Endothelial cell of umbilical vein (primary cell): ENCODE results near the gene MTFR1L. TPM values are rescaled to one million over a fixed set of nuclear protein-coding genes. Genes with fewer than 3 reads are reported as not detected.

Experiments used
- BruUV-seq: library from RNA; stranded (reverse); fragments of 400-500 nt; replicated peaks from 2 replicates; lab custom pipeline; 2021; lab: Mats Ljungman, UMichigan
- CTCF ChIA-PET: fragments of 300-600, 350-600 bp; sonication (Branson Sonifier 250); formaldehyde crosslinking; loops from one replicate; lab custom pipeline; 2021; ENCODE audit warnings: antibody characterized with exemption, inconsistent platforms; lab: Charles Lee
- POLR2A ChIA-PET: fragments of 300-600, 350-600 bp; sonication (Branson Sonifier 250); formaldehyde crosslinking; loops from one replicate; lab custom pipeline; 2021; ENCODE audit warnings: antibody characterized with exemption, inconsistent platforms; lab: Charles Lee
- DNase-seq: peaks from one replicate; pipeline ENCODE4 v3.0.0-alpha.2; 2011; ENCODE audit warnings: low read depth, low spot score
- FAIRE-seq: peaks from 2 replicates; lab custom pipeline; 2011; peaks lifted over from hg19 to GRCh38; lab: Jason Lieb, UNC
- H2AFZ ChIP-seq: 2 replicates; pipeline ENCODE4 v1.6.0; 2012; ENCODE audit warnings: low read depth, low read length, control low read depth, inconsistent platforms
- H3K27ac ChIP-seq: 2 replicates; pipeline ENCODE4 v1.5.1; 2011; ENCODE audit warnings: low read depth, mild to moderate bottlenecking, control low read depth, low read length, moderate library complexity; ENCODE audit not compliant: insufficient read depth
- H3K27me3 ChIP-seq, 2 experiments: 2 replicates each; pipeline versions ENCODE4 v1.6.0 to v1.6.1; 2011; ENCODE audit warnings: low read length in 2 of 2, mixed read lengths in 1 of 2; ENCODE audit not compliant: control insufficient read depth in 2 of 2, insufficient read depth in 2 of 2
- H3K36me3 ChIP-seq, 2 experiments: 2 replicates in 1 of 2; 3 replicates in 1 of 2; pipeline ENCODE4 v1.5.1; 2011; ENCODE audit warnings: low read length in 2 of 2, mild to moderate bottlenecking in 1 of 2, moderate library complexity in 1 of 2; ENCODE audit not compliant: control insufficient read depth in 2 of 2, insufficient read depth in 2 of 2; ENCODE audit errors: extremely low read depth in 1 of 2
- H3K4me1 ChIP-seq: 3 replicates; pipeline ENCODE4 v1.5.1; 2011; ENCODE audit warnings: mild to moderate bottlenecking, low read length; ENCODE audit not compliant: control insufficient read depth, insufficient read depth; ENCODE audit errors: extremely low read depth
- H3K4me2 ChIP-seq: 2 replicates; pipeline ENCODE4 v1.6.1; 2011; ENCODE audit warnings: low read length, control low read depth, mixed read lengths; ENCODE audit not compliant: insufficient read depth
- H3K4me3 ChIP-seq, 3 experiments: fragments of 200-600 bp in 1 of 3; sonication (generic), shearing (Covaris generic) in 1 of 3; replicated peaks in 1 of 3; 2 replicates each; pipeline ENCODE4 v1.5.1; 2011 to 2016; ENCODE audit warnings: control low read depth in 3 of 3, low read length in 3 of 3, mild to moderate bottlenecking in 2 of 3, inconsistent platforms in 1 of 3, low read depth in 1 of 3, moderate library complexity in 1 of 3; ENCODE audit not compliant: insufficient read depth in 1 of 3
- H3K79me2 ChIP-seq: 2 replicates; pipeline ENCODE4 v1.6.0; 2012; ENCODE audit warnings: low read length, inconsistent platforms; ENCODE audit not compliant: control insufficient read depth, insufficient read depth
- H3K9ac ChIP-seq: replicated peaks from 2 replicates; pipeline ENCODE3; 2011; ENCODE audit warnings: low read length, control low read depth; ENCODE audit not compliant: insufficient read depth; ENCODE audit errors: extremely low read depth
- H3K9me1 ChIP-seq: replicated peaks from 3 replicates; pipeline ENCODE4 v1.6.0; 2011; ENCODE audit warnings: mild to moderate bottlenecking, low read length; ENCODE audit not compliant: control insufficient read depth, insufficient read depth; ENCODE audit errors: extremely low read depth
- H3K9me3 ChIP-seq: replicated peaks from 2 replicates; pipeline ENCODE4 v1.5.1; 2012; ENCODE audit warnings: low read length, inconsistent platforms; ENCODE audit not compliant: control insufficient read depth, insufficient read depth
- H4K20me1 ChIP-seq: replicated peaks from 2 replicates; pipeline ENCODE3; 2011; ENCODE audit warnings: mild to moderate bottlenecking, low read length; ENCODE audit not compliant: control insufficient read depth, insufficient read depth; ENCODE audit errors: extremely low read depth
- EZH2 ChIP-seq: IDR thresholded peaks from 2 replicates; pipeline ENCODE4 v1.6.1; 2012; ENCODE audit warnings: borderline replicate concordance, low read depth, mild to moderate bottlenecking, moderate library complexity, low read length, inconsistent platforms; ENCODE audit not compliant: severe bottlenecking
- FOS ChIP-seq: IDR thresholded peaks from 2 replicates; pipeline ENCODE4 v1.6.1; 2011; ENCODE audit warnings: mild to moderate bottlenecking, low read length, moderate library complexity, borderline replicate concordance; ENCODE audit not compliant: insufficient read depth
- GATA2 ChIP-seq: IDR thresholded peaks from 2 replicates; pipeline ENCODE4 v1.7.0; 2011; ENCODE audit warnings: low read depth, mild to moderate bottlenecking, moderate library complexity, mixed read lengths, low read length; ENCODE audit not compliant: insufficient read length, insufficient read depth
- JUN ChIP-seq: IDR thresholded peaks from 2 replicates; pipeline ENCODE4 v1.6.1; 2011; ENCODE audit warnings: borderline replicate concordance, low read depth; ENCODE audit not compliant: insufficient read length, insufficient read depth
- MYC ChIP-seq: IDR thresholded peaks from one replicate; pipeline ENCODE4 v1.6.1; 2011; ENCODE audit warnings: mild to moderate bottlenecking, low read depth, low read length
- POLR2A ChIP-seq: IDR thresholded peaks from 2 replicates; pipeline ENCODE4 v1.6.1; 2012; ENCODE audit warnings: low read depth, mild to moderate bottlenecking, control low read depth, low read length
- POLR2AphosphoS5 ChIP-seq: IDR thresholded peaks from 2 replicates; pipeline ENCODE4 v1.6.1; 2012; ENCODE audit warnings: low read depth, mild to moderate bottlenecking, control low read depth, low read length, moderate library complexity; ENCODE audit not compliant: insufficient read depth
- dilution Hi-C: fragments of 300-500 bp; cut with MboI; formaldehyde crosslinking; loops from one replicate; pipeline ENCODE4 v1.15.0; 2019; ENCODE audit warnings: low sequenced_read_pairs; ENCODE audit not compliant: extremely low pct_ligation_motif_present
- intact Hi-C: fragments of 100-400 bp; cut with micrococcal nuclease; formaldehyde crosslinking; loops from one replicate; pipeline ENCODE4 v1.10.0; 2022
- polyA plus RNA-seq, 4 experiments: library from polyadenylated mRNA; depleted of rRNA in 3 of 4; stranded (reverse) in 3 of 4; unstranded in 1 of 4; fragments of >200 nt; gene quantifications; 2 replicates each; pipeline versions ENCODE4 v1.2.1 to v1.2.3, GENCODE V29; 2011 to 2012; ENCODE audit warnings: missing spikeins in 1 of 4
- total RNA-seq: library from RNA; stranded (reverse); gene quantifications from 2 replicates; pipeline ENCODE4 v1.2.3, GENCODE V29; 2021
- TF ChIP-seq, protein P1 (sequence below), 2 donors: IDR thresholded peaks; 1 replicate in 1 of 2; 2 replicates in 1 of 2; pipeline ENCODE4 v1.5.1; 2011; ENCODE audit warnings: low read length in 2 of 2, mild to moderate bottlenecking in 2 of 2, moderate library complexity in 2 of 2, control low read depth in 1 of 2, inconsistent platforms in 1 of 2, low read depth in 1 of 2; ENCODE audit not compliant: insufficient read depth in 1 of 2; ENCODE audit errors: extremely low read depth in 1 of 2
- TF ChIP-seq, protein P2 (sequence below): IDR thresholded peaks from 2 replicates; pipeline ENCODE4 v1.6.1; 2011; ENCODE audit not compliant: insufficient read depth, insufficient read length

MTFR1L gene
- total and polyA plus RNA-seq, 2 donors (not counting 3 experiments of a cell fraction or from before 2014, with no cell fraction given), result 34.8 to 45.5 TPM

GRCh38 chr1:25832336-25833037 is 12.7 kb downstream of the MTFR1L start:
- intact Hi-C loops (no loop called here), dilution Hi-C loops (no loop called here)
- no peak overlapping the region for H2AFZ ChIP-seq
- no peaks in the 10 kb centered on the region for H3K27me3 ChIP-seq
- ChIA-PET CTCF (interaction anchor here (1.5 to 1.6 kb wide), 2 partner anchors 14 to 63 kb away, joined by 3 read pairs; no protein-coding TSS in a partner anchor), POLR2A (interaction anchor here (0.6 kb wide), 1 partner anchor 11 kb away, joined by 3 read pairs; no protein-coding TSS in a partner anchor)
- FAIRE-seq, result no peak
- TF ChIP-seq GATA2 (no peak), MYC (no peak), EZH2 (no peak), JUN (no peak), FOS (no peak), POLR2A (no peak), POLR2AphosphoS5 (no peak)
- TF ChIP-seq, protein P1, sequence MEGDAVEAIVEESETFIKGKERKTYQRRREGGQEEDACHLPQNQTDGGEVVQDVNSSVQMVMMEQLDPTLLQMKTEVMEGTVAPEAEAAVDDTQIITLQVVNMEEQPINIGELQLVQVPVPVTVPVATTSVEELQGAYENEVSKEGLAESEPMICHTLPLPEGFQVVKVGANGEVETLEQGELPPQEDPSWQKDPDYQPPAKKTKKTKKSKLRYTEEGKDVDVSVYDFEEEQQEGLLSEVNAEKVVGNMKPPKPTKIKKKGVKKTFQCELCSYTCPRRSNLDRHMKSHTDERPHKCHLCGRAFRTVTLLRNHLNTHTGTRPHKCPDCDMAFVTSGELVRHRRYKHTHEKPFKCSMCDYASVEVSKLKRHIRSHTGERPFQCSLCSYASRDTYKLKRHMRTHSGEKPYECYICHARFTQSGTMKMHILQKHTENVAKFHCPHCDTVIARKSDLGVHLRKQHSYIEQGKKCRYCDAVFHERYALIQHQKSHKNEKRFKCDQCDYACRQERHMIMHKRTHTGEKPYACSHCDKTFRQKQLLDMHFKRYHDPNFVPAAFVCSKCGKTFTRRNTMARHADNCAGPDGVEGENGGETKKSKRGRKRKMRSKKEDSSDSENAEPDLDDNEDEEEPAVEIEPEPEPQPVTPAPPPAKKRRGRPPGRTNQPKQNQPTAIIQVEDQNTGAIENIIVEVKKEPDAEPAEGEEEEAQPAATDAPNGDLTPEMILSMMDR (IDR thresholded peaks at IDR 0.05; ENCODE audit: extremely low read depth in 1 of 2, insufficient read depth in 1 of 2, low read depth in 1 of 2, low read length in 2 of 2), result no peak
- TF ChIP-seq, protein P2, sequence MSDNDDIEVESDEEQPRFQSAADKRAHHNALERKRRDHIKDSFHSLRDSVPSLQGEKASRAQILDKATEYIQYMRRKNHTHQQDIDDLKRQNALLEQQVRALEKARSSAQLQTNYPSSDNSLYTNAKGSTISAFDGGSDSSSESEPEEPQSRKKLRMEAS, result no peak
- BruUV-seq, result no TSS peak
- H3K4me2 ChIP-seq, result no peak overlapping the region
- peaks cover 15 to 23% of the 10 kb centered on the region in 2 experiments for H3K36me3 ChIP-seq
- no peak overlapping the region for H3K4me3 ChIP-seq
- no peaks in the 10 kb centered on the region for H3K9me1 ChIP-seq
- no peak for DNase-seq
- no peaks in the 10 kb centered on the region for H4K20me1 ChIP-seq
- H3K27ac ChIP-seq, result no peak overlapping the region
- H3K9me3 ChIP-seq, result no peaks in the 10 kb centered on the region
- no peak overlapping the region for H3K9ac ChIP-seq
- no peaks in the 10 kb centered on the region for H3K79me2 ChIP-seq
- H3K4me1 ChIP-seq, result peaks cover 5% of the 10 kb centered on the region
